Breast epithelium (tissue), 3 donors: ENCODE measurements around the gene TMEM123.

ENCODE experiments used
- POLR2A ChIP-seq: fragments of 450-650 bp; IDR thresholded peaks from one replicate; pipeline ENCODE4 v1.6.1; 2016; ENCODE audit warnings: antibody characterized with exemption, mild to moderate bottlenecking, moderate library complexity
- POLR2AphosphoS5 ChIP-seq, 3 donors: sonication (generic); formaldehyde crosslinking; IDR thresholded peaks; one replicate each; pipeline ENCODE4 v1.6.1; 2017; ENCODE audit warnings: antibody characterized with exemption in 3 of 3
- TF ChIP-seq, protein P1 (sequence below), 3 donors: fragments of 450-650 bp; IDR thresholded peaks; one replicate each; pipeline ENCODE4 v1.5.1; 2016 to 2017; ENCODE audit warnings: antibody characterized with exemption in 3 of 3, mild to moderate bottlenecking in 3 of 3, moderate library complexity in 3 of 3

GRCh38 chr11:102435688-102436087 lies 16.9 kb downstream of the TMEM123 start:
- TF ChIP-seq, protein P1, sequence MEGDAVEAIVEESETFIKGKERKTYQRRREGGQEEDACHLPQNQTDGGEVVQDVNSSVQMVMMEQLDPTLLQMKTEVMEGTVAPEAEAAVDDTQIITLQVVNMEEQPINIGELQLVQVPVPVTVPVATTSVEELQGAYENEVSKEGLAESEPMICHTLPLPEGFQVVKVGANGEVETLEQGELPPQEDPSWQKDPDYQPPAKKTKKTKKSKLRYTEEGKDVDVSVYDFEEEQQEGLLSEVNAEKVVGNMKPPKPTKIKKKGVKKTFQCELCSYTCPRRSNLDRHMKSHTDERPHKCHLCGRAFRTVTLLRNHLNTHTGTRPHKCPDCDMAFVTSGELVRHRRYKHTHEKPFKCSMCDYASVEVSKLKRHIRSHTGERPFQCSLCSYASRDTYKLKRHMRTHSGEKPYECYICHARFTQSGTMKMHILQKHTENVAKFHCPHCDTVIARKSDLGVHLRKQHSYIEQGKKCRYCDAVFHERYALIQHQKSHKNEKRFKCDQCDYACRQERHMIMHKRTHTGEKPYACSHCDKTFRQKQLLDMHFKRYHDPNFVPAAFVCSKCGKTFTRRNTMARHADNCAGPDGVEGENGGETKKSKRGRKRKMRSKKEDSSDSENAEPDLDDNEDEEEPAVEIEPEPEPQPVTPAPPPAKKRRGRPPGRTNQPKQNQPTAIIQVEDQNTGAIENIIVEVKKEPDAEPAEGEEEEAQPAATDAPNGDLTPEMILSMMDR (IDR thresholded peaks at IDR 0.05): no peak
- no peak for TF ChIP-seq POLR2AphosphoS5 (IDR thresholded peaks at IDR 0.05)
- no peak for TF ChIP-seq POLR2A
